ENCODE measurements around the gene MIX23. TPM values are rescaled to one million over a fixed set of nuclear protein-coding genes. Genes with fewer than 3 reads are reported as not detected.

The MIX23 gene
- total and polyA plus RNA-seq, 4 donors: 14.0 to 19.6 (median 16.8) TPM

- peaks cover 0 to 11% (median 5%) of the 10 kb centered on the region in 4 donors for H3K36me3 ChIP-seq (ENCODE audit: control insufficient read depth in 4 of 4, insufficient read depth in 3 of 4, low read depth in 1 of 4, low read length in 3 of 4)
- WGBS: 100% methylated on average over 1 of the region's 1 CpG
- H3K4me3 ChIP-seq (ENCODE audit: low read depth in 1 of 3, low read length in 3 of 3): no peak overlapping the region
- TF ChIP-seq NR2F2 (IDR thresholded peaks at IDR 0.05): no peak
- no peak for TF ChIP-seq SP1 (IDR thresholded peaks at IDR 0.05)
- TF ChIP-seq JUND (IDR thresholded peaks at IDR 0.05): no peak
- TF ChIP-seq ATF3 (IDR thresholded peaks at IDR 0.05): no peak
- TF ChIP-seq, protein P1, sequence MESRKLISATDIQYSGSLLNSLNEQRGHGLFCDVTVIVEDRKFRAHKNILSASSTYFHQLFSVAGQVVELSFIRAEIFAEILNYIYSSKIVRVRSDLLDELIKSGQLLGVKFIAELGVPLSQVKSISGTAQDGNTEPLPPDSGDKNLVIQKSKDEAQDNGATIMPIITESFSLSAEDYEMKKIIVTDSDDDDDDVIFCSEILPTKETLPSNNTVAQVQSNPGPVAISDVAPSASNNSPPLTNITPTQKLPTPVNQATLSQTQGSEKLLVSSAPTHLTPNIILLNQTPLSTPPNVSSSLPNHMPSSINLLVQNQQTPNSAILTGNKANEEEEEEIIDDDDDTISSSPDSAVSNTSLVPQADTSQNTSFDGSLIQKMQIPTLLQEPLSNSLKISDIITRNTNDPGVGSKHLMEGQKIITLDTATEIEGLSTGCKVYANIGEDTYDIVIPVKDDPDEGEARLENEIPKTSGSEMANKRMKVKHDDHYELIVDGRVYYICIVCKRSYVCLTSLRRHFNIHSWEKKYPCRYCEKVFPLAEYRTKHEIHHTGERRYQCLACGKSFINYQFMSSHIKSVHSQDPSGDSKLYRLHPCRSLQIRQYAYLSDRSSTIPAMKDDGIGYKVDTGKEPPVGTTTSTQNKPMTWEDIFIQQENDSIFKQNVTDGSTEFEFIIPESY (IDR thresholded peaks at IDR 0.05): no peak
- no peak for TF ChIP-seq GABPA (IDR thresholded peaks at IDR 0.05 in 1 of 2, conservative IDR thresholded peaks at IDR 0.05 in 1 of 2)
- TF ChIP-seq EGR1 (IDR thresholded peaks at IDR 0.05; ENCODE audit: low read depth in 2 of 2): no peak
- no peak for TF ChIP-seq TAF1 (conservative IDR thresholded peaks at IDR 0.05)
- TF ChIP-seq RXRA (IDR thresholded peaks at IDR 0.05): no peak
- TF ChIP-seq HNF4G (IDR thresholded peaks at IDR 0.05): no peak
- no peak overlapping the region for H3K27ac ChIP-seq (ENCODE audit: low read depth in 1 of 2, low read length in 2 of 2)
- H3K27me3 ChIP-seq (ENCODE audit: control insufficient read depth in 4 of 4, insufficient read depth in 4 of 4, low read length in 3 of 4): no peaks in the 10 kb centered on the region
- peaks cover 0 to 10% (median 5%) of the 10 kb centered on the region in 4 donors for H3K4me1 ChIP-seq (ENCODE audit: control insufficient read depth in 4 of 4, insufficient read depth in 4 of 4, low read length in 3 of 4)
- H3K9ac ChIP-seq (ENCODE audit: low read depth in 1 of 2, low read length in 2 of 2): no peak overlapping the region
- no peaks in the 10 kb centered on the region for H3K9me3 ChIP-seq (ENCODE audit: control insufficient read depth in 4 of 4, low read length in 3 of 4)
- DNase-seq (ENCODE audit: low spot score): no peak
These were observed 29.1 kb downstream of the MIX23 start for GRCh38 chr3:122353893-122354401.

DNA sequence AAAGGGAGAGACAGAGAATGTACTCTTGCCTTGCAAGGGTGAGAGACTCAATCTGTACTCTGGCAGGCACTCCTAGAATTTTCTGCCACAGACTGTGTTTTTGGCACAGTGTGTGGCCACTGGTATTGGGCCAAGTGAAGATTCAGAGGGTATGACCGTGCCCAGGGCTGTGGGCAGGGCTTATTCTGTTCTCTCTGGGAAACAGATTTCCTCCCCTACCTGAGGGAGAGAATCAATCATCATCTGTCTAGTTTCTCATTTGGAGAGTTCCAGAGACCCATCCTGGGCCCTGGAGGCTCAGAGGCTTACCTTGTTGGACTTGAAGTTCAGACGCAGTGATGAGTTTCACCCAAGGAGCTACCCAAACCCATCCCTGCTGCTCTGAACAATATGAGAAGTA lies 29.8 kb downstream of the MIX23 start:
- H3K4me1 ChIP-seq (ENCODE audit: control insufficient read depth in 4 of 4, insufficient read depth in 4 of 4, low read length in 3 of 4): peaks cover 0 to 10% (median 5%) of the 10 kb centered on the region in 4 donors
- H3K9me3 ChIP-seq (ENCODE audit: control insufficient read depth in 4 of 4, low read length in 3 of 4): no peaks in the 10 kb centered on the region
- H3K36me3 ChIP-seq (ENCODE audit: control insufficient read depth in 4 of 4, insufficient read depth in 3 of 4, low read depth in 1 of 4, low read length in 3 of 4): peaks cover 0 to 4% (median 1%) of the 10 kb centered on the region in 4 donors
- no peak for DNase-seq (ENCODE audit: low spot score)
- TF ChIP-seq, protein P2, sequence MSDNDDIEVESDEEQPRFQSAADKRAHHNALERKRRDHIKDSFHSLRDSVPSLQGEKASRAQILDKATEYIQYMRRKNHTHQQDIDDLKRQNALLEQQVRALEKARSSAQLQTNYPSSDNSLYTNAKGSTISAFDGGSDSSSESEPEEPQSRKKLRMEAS (IDR thresholded peaks at IDR 0.05): no peak
- no peak for TF ChIP-seq YY1 (IDR thresholded peaks at IDR 0.05)
- peak in 1 of 2 donors; percentile 12 for TF ChIP-seq RAD21 (IDR thresholded peaks at IDR 0.05)
- no peak for TF ChIP-seq GABPA (IDR thresholded peaks at IDR 0.05 in 1 of 2, conservative IDR thresholded peaks at IDR 0.05 in 1 of 2)
- peak in 1 of 2 donors; percentile 22 for TF ChIP-seq RXRA (IDR thresholded peaks at IDR 0.05)
- peak; percentile 15 for TF ChIP-seq REST (IDR thresholded peaks at IDR 0.05)
- TF ChIP-seq HNF4A (conservative IDR thresholded peaks at IDR 0.05): peak; percentile 22 to 42
- H3K4me3 ChIP-seq (ENCODE audit: low read depth in 1 of 3, low read length in 3 of 3): no peak overlapping the region
- no peaks in the 10 kb centered on the region for H3K27me3 ChIP-seq (ENCODE audit: control insufficient read depth in 4 of 4, insufficient read depth in 4 of 4, low read length in 3 of 4)
- H3K27ac ChIP-seq (ENCODE audit: low read depth in 1 of 2, low read length in 2 of 2): peak overlapping the region; percentile 5 to 41
- WGBS: 57% methylated on average over 2 of the region's 2 CpGs
- no peak overlapping the region for H3K9ac ChIP-seq (ENCODE audit: low read depth in 1 of 2, low read length in 2 of 2)
